Measurements from ENCODE around the gene ENTPD8.
A peak's percentile ranks its signal among the peaks of the same experiment; 100 is the strongest.

ENTPD8 gene

DNA sequence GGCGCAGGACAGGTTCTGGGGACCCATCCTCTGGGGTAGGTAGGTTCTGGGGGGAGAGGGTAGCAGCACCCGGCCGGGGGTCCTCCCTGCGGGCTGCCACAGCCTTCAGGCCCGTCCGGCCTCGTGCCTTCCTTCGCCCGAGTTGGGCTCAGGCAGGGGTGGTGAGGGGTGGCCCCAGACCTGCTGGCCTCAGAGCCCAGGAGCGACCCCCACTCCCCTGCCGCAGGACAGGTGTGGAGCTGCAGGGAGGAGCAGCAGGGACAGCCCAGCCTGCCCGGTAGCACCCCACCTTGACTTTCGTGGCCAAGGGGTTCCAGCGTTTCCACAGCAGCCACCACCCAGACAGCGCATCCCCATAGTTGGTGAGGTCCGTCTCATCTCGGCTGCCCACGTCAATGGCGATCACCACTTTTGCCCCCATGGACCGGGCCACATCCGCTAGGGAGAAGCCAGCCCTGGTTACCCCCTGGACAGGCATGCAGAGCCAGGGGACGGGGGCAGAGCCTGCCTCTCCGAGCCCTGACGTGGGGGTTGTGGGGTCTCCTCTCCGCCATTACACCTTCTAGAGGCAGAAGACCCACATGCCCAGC is 21.3 kb upstream of the ENTPD8 start:
- H3K4me3 ChIP-seq (ENCODE audit: low read depth, low read length): no peak overlapping the region
- DNase-seq (ENCODE audit: low read depth): no peak
- in situ Hi-C loops (cut with HindIII; ENCODE audit: low sequenced_read_pairs): no loop called here
- TF ChIP-seq, protein P1, sequence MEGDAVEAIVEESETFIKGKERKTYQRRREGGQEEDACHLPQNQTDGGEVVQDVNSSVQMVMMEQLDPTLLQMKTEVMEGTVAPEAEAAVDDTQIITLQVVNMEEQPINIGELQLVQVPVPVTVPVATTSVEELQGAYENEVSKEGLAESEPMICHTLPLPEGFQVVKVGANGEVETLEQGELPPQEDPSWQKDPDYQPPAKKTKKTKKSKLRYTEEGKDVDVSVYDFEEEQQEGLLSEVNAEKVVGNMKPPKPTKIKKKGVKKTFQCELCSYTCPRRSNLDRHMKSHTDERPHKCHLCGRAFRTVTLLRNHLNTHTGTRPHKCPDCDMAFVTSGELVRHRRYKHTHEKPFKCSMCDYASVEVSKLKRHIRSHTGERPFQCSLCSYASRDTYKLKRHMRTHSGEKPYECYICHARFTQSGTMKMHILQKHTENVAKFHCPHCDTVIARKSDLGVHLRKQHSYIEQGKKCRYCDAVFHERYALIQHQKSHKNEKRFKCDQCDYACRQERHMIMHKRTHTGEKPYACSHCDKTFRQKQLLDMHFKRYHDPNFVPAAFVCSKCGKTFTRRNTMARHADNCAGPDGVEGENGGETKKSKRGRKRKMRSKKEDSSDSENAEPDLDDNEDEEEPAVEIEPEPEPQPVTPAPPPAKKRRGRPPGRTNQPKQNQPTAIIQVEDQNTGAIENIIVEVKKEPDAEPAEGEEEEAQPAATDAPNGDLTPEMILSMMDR (IDR thresholded peaks at IDR 0.05; ENCODE audit: low read depth, low read length, missing control alignments): no peak

DNA sequence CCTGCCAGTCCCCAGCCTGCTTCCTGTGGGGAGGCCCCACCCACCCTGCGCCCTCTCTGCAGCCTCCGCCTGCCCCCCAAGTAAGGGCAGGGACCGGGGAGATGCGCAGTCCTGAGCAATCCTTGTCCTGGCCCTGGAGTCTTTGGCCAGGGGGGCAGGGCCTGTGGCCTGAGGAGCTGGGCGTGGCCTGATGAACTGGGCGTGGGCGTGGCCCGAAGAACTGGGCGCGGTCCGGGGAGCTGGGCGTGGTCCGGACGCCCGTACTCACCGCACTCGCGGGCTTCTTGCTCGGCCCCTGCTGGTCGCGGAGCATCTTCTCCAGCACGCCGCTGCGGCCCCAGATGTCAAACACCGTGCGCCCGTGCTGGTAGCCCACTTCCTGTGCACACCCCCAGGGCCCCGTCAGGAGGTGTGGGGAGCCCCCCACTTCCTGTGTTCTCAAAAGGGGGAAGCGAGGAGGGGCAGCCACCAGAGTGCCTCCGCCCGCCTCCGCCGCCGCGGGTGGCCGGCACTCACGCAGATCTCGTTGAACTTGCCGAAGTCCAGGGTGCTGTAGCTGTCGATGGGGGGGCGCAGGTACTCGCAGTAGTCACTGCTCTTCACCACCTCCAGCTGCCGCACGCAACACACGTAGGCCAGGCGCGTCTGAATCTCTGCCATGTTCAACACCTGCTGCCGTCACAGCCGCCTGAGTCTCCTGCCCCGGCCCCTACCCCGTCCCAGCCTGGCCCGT is 20.7 kb upstream of the ENTPD8 start:
- TF ChIP-seq, protein P1 (IDR thresholded peaks at IDR 0.05; ENCODE audit: low read depth, low read length, missing control alignments): peak; percentile 2
- in situ Hi-C loops (cut with HindIII; ENCODE audit: low sequenced_read_pairs): no loop called here
- no peak overlapping the region for H3K4me3 ChIP-seq (ENCODE audit: low read depth, low read length)
- no peak for DNase-seq (ENCODE audit: low read depth)

DNA sequence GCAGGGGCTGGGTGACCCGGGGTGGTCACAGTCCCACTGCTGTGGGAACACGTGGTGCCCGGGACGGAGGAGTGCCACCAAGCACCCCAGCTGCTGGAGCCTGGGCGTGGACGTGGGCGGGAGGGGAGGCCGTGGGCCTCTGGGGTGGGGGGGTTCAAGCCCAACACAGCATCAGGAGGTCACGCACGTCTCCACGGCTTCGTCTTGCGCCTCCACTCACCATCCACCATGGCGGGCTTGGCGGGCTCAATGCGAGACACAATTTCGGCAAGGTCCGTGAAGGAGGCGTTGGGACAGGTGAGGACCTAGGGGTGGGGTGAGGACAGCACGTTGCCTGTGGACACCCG is 20.1 kb upstream of the ENTPD8 start:
- H3K4me3 ChIP-seq (ENCODE audit: low read depth, low read length): no peak overlapping the region
- in situ Hi-C loops (cut with HindIII; ENCODE audit: low sequenced_read_pairs): no loop called here
- TF ChIP-seq, protein P1 (IDR thresholded peaks at IDR 0.05; ENCODE audit: low read depth, low read length, missing control alignments): no peak
- DNase-seq (ENCODE audit: low read depth): no peak

DNA sequence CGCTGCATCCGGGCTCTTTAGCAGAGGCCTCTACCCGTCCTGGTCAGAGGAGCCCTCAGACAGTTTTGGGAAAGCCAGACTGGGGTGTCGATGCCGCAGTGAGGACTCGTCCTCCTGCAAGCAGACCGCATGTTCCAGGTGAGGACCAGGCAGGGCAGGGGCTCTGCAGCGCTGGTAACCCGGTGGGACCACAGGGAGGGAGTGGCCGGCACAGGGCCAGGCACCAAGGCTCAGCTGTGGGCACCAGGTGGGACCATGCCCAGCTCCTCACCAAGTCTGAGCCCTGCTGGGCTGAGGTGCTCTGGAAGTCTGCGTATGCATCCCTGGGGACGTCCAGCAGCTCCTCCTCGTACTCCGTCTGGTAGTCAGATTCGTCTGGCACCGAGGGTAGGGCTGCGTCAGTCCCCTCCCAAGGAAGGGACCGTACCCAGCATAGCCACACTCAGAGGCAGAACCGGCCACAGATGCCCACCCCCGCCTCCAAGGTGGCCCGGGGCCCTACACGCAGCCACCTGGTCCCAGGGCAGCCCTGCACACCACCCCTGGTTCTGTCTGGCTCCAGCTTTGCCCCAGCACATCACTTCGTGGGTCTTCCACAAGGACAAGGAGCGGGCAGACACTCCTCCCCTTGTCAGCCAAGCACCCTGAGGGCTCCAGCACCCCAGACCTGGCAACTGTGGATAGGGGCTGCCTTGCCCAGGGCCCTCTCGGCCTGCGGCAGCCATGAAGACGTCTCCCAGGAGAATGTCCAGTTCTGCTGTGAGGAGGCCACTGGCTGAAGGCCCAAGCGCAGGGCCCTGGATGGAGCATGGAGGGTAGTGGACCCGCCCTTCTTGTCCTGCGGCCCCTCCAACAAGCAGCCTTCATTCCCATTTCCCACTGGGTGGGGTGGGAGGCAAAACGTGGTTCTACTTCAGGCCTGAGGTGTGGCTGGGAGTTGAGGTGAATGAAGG is 19.5 kb upstream of the ENTPD8 start:
- no peak for DNase-seq (ENCODE audit: low read depth)
- in situ Hi-C loops (cut with HindIII; ENCODE audit: low sequenced_read_pairs): no loop called here
- no peak overlapping the region for H3K4me3 ChIP-seq (ENCODE audit: low read depth, low read length)
- TF ChIP-seq, protein P1 (IDR thresholded peaks at IDR 0.05; ENCODE audit: low read depth, low read length, missing control alignments): no peak

DNA sequence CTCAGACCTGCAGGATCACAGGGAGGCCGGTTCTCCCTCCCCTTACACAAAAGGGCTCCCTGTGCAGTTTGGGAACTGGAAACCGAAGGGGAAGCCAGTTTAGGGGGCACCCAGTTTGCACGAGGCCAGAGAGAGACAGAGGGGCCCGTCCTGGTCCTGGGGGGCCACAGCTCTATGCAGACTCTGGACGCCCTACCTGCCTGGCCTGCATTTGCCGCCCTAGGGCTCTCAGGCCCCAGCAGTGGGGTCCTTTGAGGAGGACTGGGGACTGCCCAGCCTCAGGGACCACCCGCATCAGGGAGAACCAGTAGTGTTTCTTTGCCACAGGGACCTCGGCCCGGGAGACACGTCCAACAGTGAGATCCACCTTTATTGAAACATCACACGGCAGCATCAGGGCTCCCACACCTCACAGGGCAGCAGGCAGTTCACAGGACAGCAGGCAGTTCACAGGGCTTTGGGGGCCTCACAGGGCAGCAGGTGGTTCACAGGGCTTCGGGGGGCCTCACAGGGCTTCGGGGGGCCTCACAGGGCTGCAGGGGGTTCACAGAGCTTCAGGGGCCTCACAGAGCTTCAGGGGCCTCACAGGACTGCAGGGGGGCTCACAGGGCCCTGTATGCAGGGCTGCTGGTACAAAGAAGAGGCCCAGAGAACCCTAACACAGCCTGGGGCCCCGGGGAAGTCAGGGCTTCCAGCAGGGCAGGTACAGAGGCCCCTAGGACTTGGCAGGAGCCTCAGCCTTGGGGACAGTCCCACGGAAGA is 18.6 kb upstream of the ENTPD8 start:
- in situ Hi-C loops (cut with HindIII; ENCODE audit: low sequenced_read_pairs): no loop called here
- no peak for DNase-seq (ENCODE audit: low read depth)
- TF ChIP-seq, protein P1 (IDR thresholded peaks at IDR 0.05; ENCODE audit: low read depth, low read length, missing control alignments): no peak
- H3K4me3 ChIP-seq (ENCODE audit: low read depth, low read length): peak overlapping the region; percentile 76

DNA sequence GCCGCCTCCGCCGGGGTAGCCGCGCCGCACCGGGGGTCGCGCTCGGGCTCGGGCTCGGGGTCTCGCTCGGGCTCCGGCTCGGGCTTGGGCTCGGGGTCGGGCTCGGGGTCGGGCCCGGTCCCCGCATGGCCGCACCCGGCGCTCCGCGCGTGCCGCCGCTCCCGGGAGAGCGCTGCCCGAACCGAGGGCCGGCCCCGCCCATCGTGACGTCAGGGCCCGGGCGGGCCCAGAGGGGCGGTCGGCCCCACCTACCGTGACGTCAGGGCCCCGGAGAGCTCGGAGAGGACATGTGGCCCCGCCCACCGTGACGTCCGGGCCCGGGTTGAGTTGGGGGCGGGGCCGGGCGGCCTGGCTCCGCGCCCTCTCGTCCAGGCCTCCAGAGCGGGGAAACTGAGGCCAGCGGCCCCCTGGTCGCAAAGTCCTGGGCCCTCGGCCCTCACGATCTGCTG is 18.0 kb upstream of the ENTPD8 start, which contains the start of gene NSMF:
NSMF (minus strand) TSS at position 183 of the 449 bp plus-strand sequence. CDS start 232 bp downstream, outside the sequence.
- peak; percentile 55 for DNase-seq (ENCODE audit: low read depth)
- H3K4me3 ChIP-seq (ENCODE audit: low read depth, low read length): peak within 1 kb of the TSS; percentile 76
- in situ Hi-C loops (cut with HindIII; ENCODE audit: low sequenced_read_pairs): no loop called here
- TF ChIP-seq, protein P1 (IDR thresholded peaks at IDR 0.05; ENCODE audit: low read depth, low read length, missing control alignments): no peak
